NT2/D1 (cell line): ENCODE measurements around the gene PFDN1.

Experiments
- DNase-seq: peaks from one replicate; pipeline ENCODE4 v3.0.0-alpha.2; 2011; ENCODE audit warnings: low read depth, low spot score
- H3K27me3 ChIP-seq: 2 replicates; pipeline ENCODE4 v1.6.0; 2011; ENCODE audit warnings: mild to moderate bottlenecking; ENCODE audit not compliant: insufficient read length, insufficient read depth
- H3K36me3 ChIP-seq: 2 replicates; pipeline ENCODE4 v1.6.1; 2011; ENCODE audit warnings: mild to moderate bottlenecking, low read length, mixed read lengths; ENCODE audit not compliant: insufficient read depth, insufficient read length
- H3K4me1 ChIP-seq: 2 replicates; pipeline ENCODE4 v1.5.1; 2011; ENCODE audit not compliant: insufficient read depth, insufficient read length
- H3K4me3 ChIP-seq: 2 replicates; pipeline ENCODE4 v1.5.1; 2011; ENCODE audit warnings: low read depth; ENCODE audit not compliant: insufficient read length
- H3K9ac ChIP-seq: 2 replicates; pipeline ENCODE4 v1.6.0; 2011; ENCODE audit warnings: low read depth; ENCODE audit not compliant: insufficient read length
- H3K9me3 ChIP-seq: 2 replicates; pipeline ENCODE4 v1.5.1; 2011; ENCODE audit warnings: mild to moderate bottlenecking, low read length; ENCODE audit not compliant: insufficient read depth
- SUZ12 ChIP-seq: IDR thresholded peaks from 2 replicates; pipeline ENCODE4 v1.6.1; 2011; ENCODE audit not compliant: insufficient read length, insufficient read depth; ENCODE audit errors: extremely low read depth
- YY1 ChIP-seq: IDR thresholded peaks from 2 replicates; pipeline ENCODE4 v1.6.1; 2011; ENCODE audit not compliant: insufficient read length, insufficient read depth
- ZNF274 ChIP-seq: IDR thresholded peaks from 2 replicates; pipeline ENCODE4 v1.6.1; 2011; ENCODE audit warnings: mild to moderate bottlenecking, low read depth, low read length

Gene PFDN1

DNA sequence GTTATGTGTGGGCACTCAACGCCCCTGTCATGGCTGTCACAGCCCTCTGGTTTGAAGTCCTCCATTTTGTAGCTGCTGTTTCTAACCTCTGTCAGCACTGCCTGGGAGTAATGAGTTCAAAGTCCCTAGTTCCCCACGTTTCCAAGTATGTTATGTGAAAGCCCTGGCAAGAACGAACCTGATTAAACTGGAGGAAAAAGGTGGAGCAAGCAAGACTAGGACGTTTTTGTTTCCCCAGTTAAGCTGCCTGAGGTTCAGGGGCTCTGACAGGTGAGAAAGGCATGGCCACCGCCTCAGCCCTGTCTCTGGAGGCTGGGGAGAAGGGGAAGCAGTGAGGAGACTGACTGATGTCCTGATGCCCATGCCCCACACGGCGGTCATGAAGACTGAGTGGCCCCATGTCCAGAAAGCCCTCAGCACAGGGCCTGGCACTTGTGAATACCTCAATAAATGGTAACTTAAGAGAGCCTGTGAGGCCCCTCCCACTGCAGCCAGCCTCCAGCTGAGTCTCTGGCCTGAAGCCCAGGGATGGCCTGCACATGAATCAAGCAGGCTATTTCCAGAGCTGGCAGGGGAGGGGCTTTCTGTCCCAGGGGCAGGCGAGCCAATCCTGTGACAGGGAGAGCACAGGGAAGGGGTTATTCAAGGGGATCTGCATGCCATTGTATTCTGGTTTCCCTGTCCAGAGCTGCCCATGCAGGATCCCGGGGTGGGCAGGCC lies 61.8 kb downstream of the PFDN1 start:
- peak; percentile 69 for DNase-seq
- no peak for TF ChIP-seq YY1
- TF ChIP-seq ZNF274, result no peak
- no peak for TF ChIP-seq SUZ12
- no peak overlapping the region for H3K4me3 ChIP-seq
- H3K4me1 ChIP-seq, result peaks cover 19% of the 10 kb centered on the region
- H3K36me3 ChIP-seq, result peaks cover 33% of the 10 kb centered on the region
- H3K9ac ChIP-seq, result no peak overlapping the region
- H3K9me3 ChIP-seq, result no peaks in the 10 kb centered on the region
- no peaks in the 10 kb centered on the region for H3K27me3 ChIP-seq

DNA sequence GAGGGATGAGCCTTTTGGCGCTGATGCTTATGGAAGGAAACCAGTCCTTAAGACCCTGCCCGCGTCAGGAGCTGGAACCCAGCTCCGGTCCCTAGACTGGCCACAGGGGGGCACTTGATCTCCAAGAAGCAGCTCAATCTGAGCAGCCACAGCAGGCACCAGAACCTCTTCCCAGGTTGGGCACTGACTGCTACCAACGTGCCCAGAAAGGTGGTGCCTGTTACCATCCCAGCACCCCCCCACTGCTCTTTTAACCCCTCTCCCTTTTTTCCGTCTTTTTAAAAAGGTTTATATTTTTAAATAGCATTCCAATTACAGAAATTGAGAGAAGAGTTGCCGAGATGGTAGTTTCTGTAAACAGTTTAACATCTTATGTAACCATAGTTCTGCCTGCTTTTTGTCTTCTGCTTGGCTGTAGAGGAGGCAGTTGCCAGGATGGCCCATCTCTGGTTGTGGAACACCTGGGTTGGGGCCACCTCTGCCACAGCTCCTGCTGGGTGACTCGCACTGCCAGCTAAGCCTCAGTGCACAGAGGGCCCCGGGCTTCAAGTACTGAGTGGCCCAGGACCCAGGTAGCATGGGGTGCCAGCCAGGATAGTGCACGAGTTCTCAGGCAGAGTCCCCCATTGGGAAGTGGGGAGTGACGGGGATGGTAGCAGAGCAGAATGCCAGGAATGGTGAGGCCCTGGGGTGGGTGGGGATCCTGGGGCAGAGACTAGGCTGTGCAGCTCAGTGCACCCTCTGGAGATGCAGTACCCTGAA lies 62.8 kb downstream of the PFDN1 start:
- TF ChIP-seq ZNF274, result no peak
- no peak for TF ChIP-seq YY1
- TF ChIP-seq SUZ12, result no peak

DNA sequence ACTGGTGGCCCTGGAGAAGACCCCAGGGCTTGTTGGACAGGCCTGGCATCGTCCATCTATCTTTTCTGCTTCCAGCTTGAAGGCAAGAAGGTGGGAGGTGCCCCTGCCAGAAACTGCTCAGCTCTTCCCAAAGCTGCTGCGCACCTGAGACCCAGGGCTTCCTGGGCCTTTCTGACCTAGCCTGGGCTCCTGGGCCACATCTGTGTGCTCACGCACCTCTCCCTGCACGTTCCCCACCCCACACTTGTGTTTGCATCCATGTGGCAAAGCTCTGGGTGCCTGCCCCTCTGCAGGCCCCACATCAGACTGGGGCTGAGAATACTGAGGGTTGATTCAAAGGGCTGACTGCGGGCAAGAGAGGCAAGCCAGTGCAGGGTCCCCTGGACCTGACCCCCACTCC lies 63.4 kb downstream of the PFDN1 start:
- Histone ChIP-seq H3K4me3 (no peak overlapping the region), H3K9me3 (no peaks in the 10 kb centered on the region), H3K9ac (no peak overlapping the region), H3K36me3 (peaks cover 18% of the 10 kb centered on the region), H3K27me3 (no peaks in the 10 kb centered on the region), H3K4me1 (peaks cover 12% of the 10 kb centered on the region)
- TF ChIP-seq ZNF274 (no peak), YY1 (no peak), SUZ12 (no peak)
- no peak for DNase-seq

More for the DNA sequence above, 62.8 kb downstream of the PFDN1 start:
- Histone ChIP-seq H3K36me3 (peaks cover 23% of the 10 kb centered on the region), H3K9ac (no peak overlapping the region), H3K27me3 (no peaks in the 10 kb centered on the region), H3K9me3 (no peaks in the 10 kb centered on the region), H3K4me1 (peaks cover 17% of the 10 kb centered on the region), H3K4me3 (no peak overlapping the region)
- peak; percentile 54 for DNase-seq

DNA sequence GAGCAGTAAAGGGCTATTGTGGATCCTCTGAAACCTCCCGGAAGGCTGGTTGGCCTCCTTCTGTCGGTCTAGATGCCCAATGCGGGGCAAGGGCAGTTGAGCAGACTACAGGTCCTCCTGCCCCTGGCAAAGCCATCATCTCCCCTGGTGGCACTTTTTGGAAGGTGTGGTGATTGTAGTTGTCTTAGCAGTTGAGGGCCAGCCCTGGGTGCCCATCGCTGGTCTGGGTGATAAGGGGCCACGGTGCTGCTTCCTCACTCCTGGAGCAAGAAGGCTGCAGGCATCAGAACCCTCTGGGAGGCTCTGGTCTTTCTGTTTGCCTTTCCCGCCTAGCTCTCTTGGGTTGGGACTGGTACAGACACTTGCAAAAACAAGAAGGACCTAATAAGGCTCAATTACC lies 64.1 kb downstream of the PFDN1 start:
- Histone ChIP-seq H3K36me3 (peaks cover 15% of the 10 kb centered on the region), H3K9me3 (no peaks in the 10 kb centered on the region), H3K9ac (no peak overlapping the region), H3K27me3 (no peaks in the 10 kb centered on the region), H3K4me3 (no peak overlapping the region), H3K4me1 (peaks cover 12% of the 10 kb centered on the region)
- no peak for DNase-seq
- TF ChIP-seq YY1 (no peak), ZNF274 (no peak)

DNA sequence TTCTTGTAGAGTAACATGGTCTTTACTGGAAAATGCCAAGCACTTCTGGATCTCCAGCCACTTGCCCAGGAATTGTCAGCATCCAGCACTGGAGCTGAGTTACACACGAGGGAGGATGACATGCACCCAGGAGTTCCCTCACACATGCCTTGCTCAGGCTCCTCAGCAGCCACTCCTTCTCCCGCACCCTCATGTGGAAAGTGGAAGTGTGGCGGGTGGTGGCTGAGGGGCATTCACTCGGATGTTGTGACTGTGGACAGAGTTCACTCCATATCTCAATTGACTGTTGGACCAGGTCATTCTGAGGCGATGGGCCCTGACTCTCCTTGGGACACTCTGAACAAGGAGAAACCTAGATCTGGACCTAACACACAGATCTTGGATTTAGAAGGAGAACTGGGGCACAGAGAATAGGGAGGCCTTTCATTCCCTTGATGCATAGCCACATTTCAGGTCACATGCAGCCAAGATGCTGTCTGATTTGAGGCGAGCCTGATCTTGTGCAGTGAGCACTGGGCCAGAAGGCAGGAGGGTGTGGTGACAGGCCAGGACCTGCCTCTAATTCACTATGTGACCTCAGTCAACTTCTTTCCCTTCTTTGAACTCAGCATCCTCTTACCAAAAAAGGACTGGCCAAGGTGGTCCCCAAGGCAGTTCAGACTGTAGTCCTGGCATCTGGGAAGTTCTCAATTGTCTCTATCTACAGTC lies 65.9 kb downstream of the PFDN1 start:
- H3K9ac ChIP-seq, result no peak overlapping the region
- no peak overlapping the region for H3K4me3 ChIP-seq
- no peak for DNase-seq
- H3K4me1 ChIP-seq, result peaks cover 12% of the 10 kb centered on the region
- no peaks in the 10 kb centered on the region for H3K9me3 ChIP-seq
- no peak for TF ChIP-seq ZNF274
- TF ChIP-seq SUZ12, result no peak
- TF ChIP-seq YY1, result no peak
- peaks cover under 1% of the 10 kb centered on the region for H3K36me3 ChIP-seq
- no peaks in the 10 kb centered on the region for H3K27me3 ChIP-seq

- Histone ChIP-seq H3K9ac (no peak overlapping the region), H3K4me1 (peaks cover 4% of the 10 kb centered on the region), H3K27me3 (no peaks in the 10 kb centered on the region), H3K9me3 (no peaks in the 10 kb centered on the region), H3K36me3 (no peaks in the 10 kb centered on the region), H3K4me3 (no peak overlapping the region)
- TF ChIP-seq ZNF274, result no peak
- no peak for TF ChIP-seq SUZ12
- TF ChIP-seq YY1, result no peak
- DNase-seq, result no peak
Observed at GRCh38 chr5:140235791-140236551, 66.9 kb downstream of the PFDN1 start.
